Measurements from ENCODE around the gene CHSY3.

Gene CHSY3

GRCh38 chr5:129945774-129946270 is 41.6 kb downstream of the CHSY3 start:
- DNase-seq (ENCODE audit: low read depth in 2 of 2): no peak

GRCh38 chr5:129951039-129951438 is 46.8 kb downstream of the CHSY3 start:
- no peak for DNase-seq (ENCODE audit: low read depth in 2 of 2)

- DNase-seq (ENCODE audit: low read depth in 2 of 2): no peak
Measured at GRCh38 chr5:129958581-129958980, 54.3 kb downstream of the CHSY3 start.

GRCh38 chr5:129960831-129961230 is 56.6 kb downstream of the CHSY3 start:
- DNase-seq (ENCODE audit: low read depth in 2 of 2): no peak

- no peak for DNase-seq (ENCODE audit: low read depth in 2 of 2)
Measured at GRCh38 chr5:129962506-129962905, 58.2 kb downstream of the CHSY3 start.

- DNase-seq (ENCODE audit: low read depth in 2 of 2): no peak
Measured at GRCh38 chr5:129963359-129963758, 59.1 kb downstream of the CHSY3 start.

- no peak for DNase-seq (ENCODE audit: low read depth in 2 of 2)
Measured at GRCh38 chr5:129966071-129966470, 61.8 kb downstream of the CHSY3 start.

GRCh38 chr5:129971714-129972113 is 67.4 kb downstream of the CHSY3 start:
- no peak for DNase-seq (ENCODE audit: low read depth in 2 of 2)

GRCh38 chr5:129972465-129973141 is 68.3 kb downstream of the CHSY3 start:
- DNase-seq (ENCODE audit: low read depth in 2 of 2): no peak

GRCh38 chr5:129973716-129974426 is 69.6 kb downstream of the CHSY3 start:
- no peak for DNase-seq (ENCODE audit: low read depth in 2 of 2)

- DNase-seq (ENCODE audit: low read depth in 2 of 2): no peak
Measured at GRCh38 chr5:129977810-129978209, 73.5 kb downstream of the CHSY3 start.

- DNase-seq (ENCODE audit: low read depth in 2 of 2): no peak
Measured at GRCh38 chr5:129978270-129978669, 74.0 kb downstream of the CHSY3 start.

- DNase-seq (ENCODE audit: low read depth in 2 of 2): no peak
Measured at GRCh38 chr5:129988453-129988852, 84.2 kb downstream of the CHSY3 start.

- DNase-seq (ENCODE audit: low read depth in 2 of 2): no peak
Measured at GRCh38 chr5:129991780-129992179, 87.5 kb downstream of the CHSY3 start.

- no peak for DNase-seq (ENCODE audit: low read depth in 2 of 2)
Measured at GRCh38 chr5:129996896-129997295, 92.6 kb downstream of the CHSY3 start.

GRCh38 chr5:130000460-130000859 is 96.2 kb downstream of the CHSY3 start:
- no peak for DNase-seq (ENCODE audit: low read depth in 2 of 2)

- no peak for DNase-seq (ENCODE audit: low read depth in 2 of 2)
Measured at GRCh38 chr5:130002183-130002582, 97.9 kb downstream of the CHSY3 start.

GRCh38 chr5:130002876-130003275 is 98.6 kb downstream of the CHSY3 start:
- no peak for DNase-seq (ENCODE audit: low read depth in 2 of 2)

GRCh38 chr5:130011986-130012385 is 107.7 kb downstream of the CHSY3 start:
- no peak for DNase-seq (ENCODE audit: low read depth in 2 of 2)

GRCh38 chr5:130017173-130017572 is 112.9 kb downstream of the CHSY3 start:
- no peak for DNase-seq (ENCODE audit: low read depth in 2 of 2)

GRCh38 chr5:130018641-130019040 is 114.4 kb downstream of the CHSY3 start:
- no peak for DNase-seq (ENCODE audit: low read depth in 2 of 2)

GRCh38 chr5:130021000-130021399 is 116.7 kb downstream of the CHSY3 start:
- no peak for DNase-seq (ENCODE audit: low read depth in 2 of 2)

GRCh38 chr5:130021876-130022275 is 117.6 kb downstream of the CHSY3 start:
- no peak for DNase-seq (ENCODE audit: low read depth in 2 of 2)
